Endothelial cell (in vitro differentiated cells): ENCODE measurements around the gene DDX27. TPM values are rescaled to one million over a fixed set of nuclear protein-coding genes. Genes with fewer than 3 reads are reported as not detected.

ENCODE experiments used
- DNase-seq: peaks from one replicate; pipeline ENCODE4 v3.0.0; 2021; ENCODE audit warnings: low spot score
- H3K27ac Mint-ChIP-seq: one replicate; pipeline ENCODE4 v1.8.0; 2021; ENCODE audit warnings: mixed read lengths, inconsistent platforms; ENCODE audit not compliant: unreplicated experiment
- H3K27me3 Mint-ChIP-seq: one replicate; pipeline ENCODE4 v1.8.0; 2021; ENCODE audit warnings: mild to moderate bottlenecking, moderate library complexity, mixed read lengths, inconsistent platforms; ENCODE audit not compliant: unreplicated experiment
- H3K36me3 Mint-ChIP-seq: one replicate; pipeline ENCODE4 v1.8.0; 2021; ENCODE audit warnings: mild to moderate bottlenecking, low read depth, mixed read lengths, inconsistent platforms; ENCODE audit not compliant: unreplicated experiment
- H3K4me1 Mint-ChIP-seq: one replicate; pipeline ENCODE4 v1.8.0; 2021; ENCODE audit warnings: mild to moderate bottlenecking, mixed read lengths, inconsistent platforms; ENCODE audit not compliant: unreplicated experiment
- H3K4me3 Mint-ChIP-seq: one replicate; pipeline ENCODE4 v1.8.0; 2021; ENCODE audit warnings: mild to moderate bottlenecking, mixed read lengths, inconsistent platforms; ENCODE audit not compliant: unreplicated experiment
- H3K9me3 Mint-ChIP-seq: one replicate; pipeline ENCODE4 v1.8.0; 2021; ENCODE audit warnings: mixed read lengths, inconsistent platforms; ENCODE audit not compliant: unreplicated experiment
- CTCF ChIP-seq: fragments of 200-600 bp; sonication (generic); IDR thresholded peaks from one replicate; pipeline ENCODE4 v1.5.0; 2021; ENCODE audit warnings: antibody characterized with exemption; ENCODE audit not compliant: unreplicated experiment
- total RNA-seq: library from RNA; stranded (reverse); fragmentation: NEBNext Ultra II Directional; extraction: Animal tissue kit (Norgen Biotek cat#: 25700); gene quantifications from one replicate; pipeline ENCODE4 v1.2.1, GENCODE V29; 2021; ENCODE audit not compliant: unreplicated experiment

Gene DDX27
- total RNA-seq, 1 donor from 2014 or later = 29.6 TPM

GRCh38 chr20:49282584-49283171, 63.5 kb downstream of the DDX27 start:
- peak overlapping the region; percentile 99 for H3K4me3 Mint-ChIP-seq
- peak overlapping the region; percentile 97 for H3K27ac Mint-ChIP-seq
- peaks cover 94% of the 10 kb centered on the region for H3K36me3 Mint-ChIP-seq
- DNase-seq = no peak
- H3K4me1 Mint-ChIP-seq = peaks cover 66% of the 10 kb centered on the region
- peaks cover 29% of the 10 kb centered on the region for H3K27me3 Mint-ChIP-seq
- no peak for TF ChIP-seq CTCF
- peaks cover 39% of the 10 kb centered on the region for H3K9me3 Mint-ChIP-seq

GRCh38 chr20:49283176-49283702, 64.0 kb downstream of the DDX27 start:
- Mint-ChIP-seq H3K27me3 (peaks cover 29% of the 10 kb centered on the region), H3K36me3 (peaks cover 99% of the 10 kb centered on the region), H3K4me1 (peaks cover 66% of the 10 kb centered on the region), H3K4me3 (peak overlapping the region; percentile 99), H3K9me3 (peaks cover 39% of the 10 kb centered on the region), H3K27ac (peak overlapping the region; percentile 30)
- DNase-seq = no peak
- TF ChIP-seq CTCF = no peak

GRCh38 chr20:49283703-49284625, 64.7 kb downstream of the DDX27 start:
- peak overlapping the region; percentile 99 for H3K4me3 Mint-ChIP-seq
- peaks cover 23% of the 10 kb centered on the region for H3K27me3 Mint-ChIP-seq
- H3K27ac Mint-ChIP-seq = peak overlapping the region; percentile 30
- H3K4me1 Mint-ChIP-seq = peaks cover 59% of the 10 kb centered on the region
- DNase-seq = no peak
- peaks cover 39% of the 10 kb centered on the region for H3K9me3 Mint-ChIP-seq
- no peak for TF ChIP-seq CTCF
- peaks cover 99% of the 10 kb centered on the region for H3K36me3 Mint-ChIP-seq

GRCh38 chr20:49284818-49285217, 65.6 kb downstream of the DDX27 start:
- no peak for TF ChIP-seq CTCF
- H3K27ac Mint-ChIP-seq = peak overlapping the region; percentile 54

More at GRCh38 chr20:49284818-49285217, 65.6 kb downstream of the DDX27 start:
- peaks cover 97% of the 10 kb centered on the region for H3K36me3 Mint-ChIP-seq
- peak overlapping the region; percentile 85 for H3K4me3 Mint-ChIP-seq
- peaks cover 39% of the 10 kb centered on the region for H3K9me3 Mint-ChIP-seq
- peaks cover 53% of the 10 kb centered on the region for H3K4me1 Mint-ChIP-seq
- DNase-seq = no peak
- peaks cover 23% of the 10 kb centered on the region for H3K27me3 Mint-ChIP-seq
